Measurements from ENCODE around the gene COPB1. TPM values are rescaled to one million over a fixed set of nuclear protein-coding genes. Genes with fewer than 3 reads are reported as not detected.

The COPB1 gene
- total RNA-seq, 1 experiment from 2014 or later, result 215 TPM

DNA sequence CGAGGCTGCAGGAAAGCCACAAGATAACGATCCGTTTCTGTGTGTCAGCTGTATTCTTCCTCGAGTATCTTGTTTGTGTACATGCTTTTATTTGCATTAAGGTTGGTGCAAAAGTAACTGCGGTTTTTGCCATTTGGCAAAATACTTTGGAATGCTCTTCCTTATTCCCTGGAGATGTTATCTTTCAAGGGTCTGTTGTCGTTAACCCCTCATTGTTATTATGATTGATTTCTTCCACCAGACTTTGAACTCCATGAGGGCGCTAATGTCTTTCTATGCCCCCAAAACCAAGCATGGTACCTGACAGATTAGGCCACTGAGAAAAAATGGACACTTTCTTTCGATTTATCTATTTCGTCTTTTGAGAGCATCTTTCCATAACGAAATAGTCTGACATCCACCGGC lies 21.1 kb upstream of the COPB1 start:
- DNase-seq (ENCODE audit: low read depth, low spot score), result no peak
- in situ Hi-C loops (cut with HindIII; ENCODE audit: low pct_unique_long_range_greater_than_20kb, low sequenced_read_pairs), result no loop called here

DNA sequence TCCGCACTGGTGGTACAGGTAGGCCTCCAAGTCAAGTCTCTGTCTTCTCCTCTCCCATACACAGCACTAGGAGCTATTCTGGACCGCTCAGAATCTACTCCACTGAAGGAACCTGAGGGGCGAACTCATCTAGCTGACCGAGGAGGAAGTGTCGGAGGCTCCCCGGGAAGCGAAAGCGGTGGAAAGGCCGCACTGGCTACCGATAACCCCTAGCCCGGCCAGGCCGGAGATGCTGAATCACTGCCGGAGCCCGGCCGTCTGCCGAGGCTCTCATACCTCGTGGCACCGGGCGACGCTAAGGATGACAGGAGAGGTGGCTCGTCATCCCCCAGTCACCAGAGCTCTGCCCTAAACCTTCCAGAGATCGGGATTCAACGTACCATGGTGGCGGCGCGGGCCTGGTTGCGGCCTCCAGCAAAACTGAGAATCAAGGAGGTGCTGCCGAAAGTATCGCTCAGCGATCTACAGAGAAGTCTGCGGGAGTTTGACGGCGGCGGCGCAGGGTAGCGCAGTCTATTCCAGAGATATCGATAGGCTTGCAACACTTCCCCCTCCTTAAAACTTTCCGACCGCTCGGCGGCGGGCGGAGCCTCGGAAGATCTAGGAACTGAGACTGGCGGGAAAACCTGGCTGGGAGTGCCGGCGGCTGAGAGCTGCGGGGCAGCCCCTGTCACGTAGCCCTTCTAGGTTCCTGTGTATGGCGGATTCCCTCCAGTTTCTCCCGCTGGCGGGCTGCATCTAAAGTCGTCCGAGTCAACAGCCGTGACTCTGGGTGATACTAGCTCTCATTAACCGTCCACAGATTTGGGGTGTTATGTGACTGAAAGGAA lies 20.5 kb upstream of the COPB1 start, which contains the start of gene PSMA1:
Gene PSMA1 (minus strand): TSS at position 470 of the 830 bp plus-strand sequence. CDS start 87 bp downstream, at position 383.
- DNase-seq (ENCODE audit: low read depth, low spot score), result peak; percentile 95
- in situ Hi-C loops (cut with HindIII; ENCODE audit: low pct_unique_long_range_greater_than_20kb, low sequenced_read_pairs), result no loop called here

- in situ Hi-C loops (cut with HindIII; ENCODE audit: low pct_unique_long_range_greater_than_20kb, low sequenced_read_pairs), result no loop called here
- DNase-seq (ENCODE audit: low read depth, low spot score), result no peak
Measured at GRCh38 chr11:14519597-14519916, 19.9 kb upstream of the COPB1 start.

DNA sequence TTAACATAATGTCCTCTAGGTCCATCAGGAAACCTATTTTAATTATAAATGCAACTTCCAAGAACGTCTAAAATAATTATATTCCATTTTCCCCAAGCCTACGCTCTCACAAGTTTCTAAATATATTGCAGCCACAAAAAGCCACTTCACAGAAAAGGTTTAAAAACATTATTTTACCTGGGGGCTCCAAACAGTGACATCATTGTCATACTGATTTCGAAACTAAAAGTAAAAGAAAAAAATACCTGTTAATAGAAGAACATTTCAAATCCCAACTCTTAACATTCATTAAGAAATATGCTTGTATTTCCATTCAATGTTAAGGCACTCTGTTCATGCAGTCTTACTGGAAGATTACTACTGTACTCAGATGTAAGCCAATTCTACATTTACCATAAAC lies 19.2 kb upstream of the COPB1 start:
- no peak for DNase-seq (ENCODE audit: low read depth, low spot score)
- in situ Hi-C loops (cut with HindIII; ENCODE audit: low pct_unique_long_range_greater_than_20kb, low sequenced_read_pairs), result no loop called here

- DNase-seq (ENCODE audit: low read depth, low spot score), result no peak
- in situ Hi-C loops (cut with HindIII; ENCODE audit: low pct_unique_long_range_greater_than_20kb, low sequenced_read_pairs), result no loop called here
Measured at GRCh38 chr11:14513800-14514199, 14.2 kb upstream of the COPB1 start.

GRCh38 chr11:14506532-14506931 lies 6.9 kb upstream of the COPB1 start:
- in situ Hi-C loops (cut with HindIII; ENCODE audit: low pct_unique_long_range_greater_than_20kb, low sequenced_read_pairs), result no loop called here
- DNase-seq (ENCODE audit: low read depth, low spot score), result no peak

DNA sequence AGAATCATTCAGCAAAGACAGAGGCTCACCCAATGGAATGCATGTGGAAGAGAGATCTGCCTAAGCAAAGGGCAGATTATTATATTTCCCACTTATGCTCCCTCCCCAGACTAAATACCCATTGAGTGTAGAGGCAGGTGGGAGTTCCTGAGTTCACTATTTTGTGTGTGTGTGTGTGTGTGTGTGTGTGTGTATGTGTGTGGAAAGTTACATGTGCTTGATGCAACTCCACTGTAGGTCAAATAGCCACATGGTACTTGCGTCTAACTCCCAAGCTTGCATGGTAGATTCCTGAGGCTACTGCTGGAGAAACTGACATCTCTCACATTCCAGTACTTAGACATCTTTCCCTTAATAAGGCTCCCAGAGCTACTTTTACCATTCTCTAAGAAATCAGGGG lies 3.4 kb upstream of the COPB1 start:
- in situ Hi-C loops (cut with HindIII; ENCODE audit: low pct_unique_long_range_greater_than_20kb, low sequenced_read_pairs), result no loop called here
- no peak for DNase-seq (ENCODE audit: low read depth, low spot score)

- DNase-seq (ENCODE audit: low read depth, low spot score), result no peak
- in situ Hi-C loops (cut with HindIII; ENCODE audit: low pct_unique_long_range_greater_than_20kb, low sequenced_read_pairs), result no loop called here
Measured at GRCh38 chr11:14502039-14502438, 2.4 kb upstream of the COPB1 start.

- in situ Hi-C loops (cut with HindIII; ENCODE audit: low pct_unique_long_range_greater_than_20kb, low sequenced_read_pairs), result no loop called here
- peak; percentile 57 for DNase-seq (ENCODE audit: low read depth, low spot score)
Measured at GRCh38 chr11:14500181-14500651, 605 bp upstream of the COPB1 start.

DNA sequence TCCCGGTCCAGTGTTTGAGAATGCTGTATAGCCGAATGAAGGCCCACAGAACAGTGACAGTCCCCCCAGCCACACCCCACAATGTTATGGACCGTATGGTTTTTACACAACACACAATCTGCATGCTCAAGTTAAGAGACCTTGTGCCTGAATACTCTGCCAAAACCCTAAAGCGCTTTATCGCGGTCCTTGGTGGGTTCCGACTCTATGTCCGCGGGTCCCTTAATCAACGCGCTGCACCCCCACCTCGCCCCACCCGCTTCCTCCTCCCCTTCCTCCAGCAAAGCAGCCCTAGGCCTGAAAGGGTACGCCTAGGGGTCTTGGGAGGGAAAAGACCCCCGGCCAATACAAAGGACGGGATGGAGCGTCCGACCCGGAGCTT lies 442 bp downstream of the COPB1 start:
- DNase-seq (ENCODE audit: low read depth, low spot score), result no peak
- in situ Hi-C loops (cut with HindIII; ENCODE audit: low pct_unique_long_range_greater_than_20kb, low sequenced_read_pairs), result no loop called here

DNA sequence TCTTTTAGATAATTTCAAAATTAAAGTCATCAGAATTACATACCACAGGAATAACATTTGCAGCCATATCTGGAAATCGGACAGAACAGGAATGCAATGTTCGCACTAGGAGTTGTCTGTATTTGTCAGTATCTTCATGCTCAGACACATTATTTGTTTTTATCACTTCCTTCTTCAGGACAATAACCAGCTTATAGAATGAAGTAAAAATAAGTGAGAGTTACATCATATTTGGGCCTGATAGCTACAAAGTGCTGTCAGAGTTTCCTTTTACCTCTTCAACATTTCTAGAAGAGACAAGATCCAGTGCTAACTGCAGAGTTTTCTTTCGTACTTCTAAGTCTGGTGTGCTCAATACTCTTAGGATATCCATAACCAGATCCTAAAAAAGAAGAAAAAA lies 18.9 kb downstream of the COPB1 start:
- no peak for DNase-seq (ENCODE audit: low read depth, low spot score)
- in situ Hi-C loops (cut with HindIII; ENCODE audit: low pct_unique_long_range_greater_than_20kb, low sequenced_read_pairs), result no loop called here

GRCh38 chr11:14471127-14471526 lies 28.5 kb downstream of the COPB1 start:
- in situ Hi-C loops (cut with HindIII; ENCODE audit: low pct_unique_long_range_greater_than_20kb, low sequenced_read_pairs), result no loop called here

GRCh38 chr11:14463623-14464022 lies 36.0 kb downstream of the COPB1 start:
- in situ Hi-C loops (cut with HindIII; ENCODE audit: low pct_unique_long_range_greater_than_20kb, low sequenced_read_pairs), result no loop called here
- DNase-seq (ENCODE audit: low read depth, low spot score), result no peak

More at GRCh38 chr11:14471127-14471526, 28.5 kb downstream of the COPB1 start:
- no peak for DNase-seq (ENCODE audit: low read depth, low spot score)

GRCh38 chr11:14460147-14460546 lies 39.5 kb downstream of the COPB1 start:
- in situ Hi-C loops (cut with HindIII; ENCODE audit: low pct_unique_long_range_greater_than_20kb, low sequenced_read_pairs), result no loop called here

GRCh38 chr11:14458377-14458776 lies 41.2 kb downstream of the COPB1 start:
- in situ Hi-C loops (cut with HindIII; ENCODE audit: low pct_unique_long_range_greater_than_20kb, low sequenced_read_pairs), result no loop called here
- DNase-seq (ENCODE audit: low read depth, low spot score), result no peak

More at GRCh38 chr11:14460147-14460546, 39.5 kb downstream of the COPB1 start:
- DNase-seq (ENCODE audit: low read depth, low spot score), result no peak

DNA sequence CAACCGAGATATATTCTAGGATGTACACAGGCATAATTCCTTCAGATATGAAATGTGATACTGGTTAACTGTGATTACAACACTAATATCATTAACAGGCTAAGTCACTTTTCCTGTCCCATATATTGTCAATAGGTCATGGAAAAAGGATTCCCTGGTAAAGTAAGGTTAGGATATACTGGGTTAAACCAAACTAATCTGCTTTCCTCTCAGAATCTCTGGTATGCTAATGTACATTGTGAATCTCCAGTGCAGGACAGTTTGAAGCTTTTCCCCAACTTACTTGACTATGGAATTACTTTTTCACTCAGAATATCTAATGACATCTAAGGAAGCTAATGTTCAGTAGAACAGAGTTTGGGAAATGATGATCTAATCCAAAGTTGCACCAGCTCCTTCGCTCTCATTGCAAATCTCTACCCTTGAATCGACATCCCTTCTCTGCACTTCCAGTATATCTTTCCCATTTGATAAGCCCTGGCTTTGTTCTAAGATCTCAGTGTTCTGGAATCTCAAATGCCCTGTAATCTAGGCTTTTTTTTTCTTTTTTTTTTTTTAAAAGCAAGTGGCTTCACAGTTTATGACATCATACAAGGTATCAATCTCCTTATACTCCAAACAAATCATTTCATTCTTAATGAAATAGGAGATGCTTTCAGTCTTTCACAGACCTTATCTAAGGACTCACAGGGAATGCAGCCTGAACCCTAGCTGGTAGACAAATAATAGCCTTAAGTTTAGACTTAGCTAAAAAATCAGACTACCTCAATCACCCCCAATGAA lies 43.8 kb downstream of the COPB1 start:
- DNase-seq (ENCODE audit: low read depth, low spot score), result no peak
- in situ Hi-C loops (cut with HindIII; ENCODE audit: low pct_unique_long_range_greater_than_20kb, low sequenced_read_pairs), result no loop called here

GRCh38 chr11:14454861-14455632 lies 44.6 kb downstream of the COPB1 start:
- in situ Hi-C loops (cut with HindIII; ENCODE audit: low pct_unique_long_range_greater_than_20kb, low sequenced_read_pairs), result no loop called here
- DNase-seq (ENCODE audit: low read depth, low spot score), result peak; percentile 49

DNA sequence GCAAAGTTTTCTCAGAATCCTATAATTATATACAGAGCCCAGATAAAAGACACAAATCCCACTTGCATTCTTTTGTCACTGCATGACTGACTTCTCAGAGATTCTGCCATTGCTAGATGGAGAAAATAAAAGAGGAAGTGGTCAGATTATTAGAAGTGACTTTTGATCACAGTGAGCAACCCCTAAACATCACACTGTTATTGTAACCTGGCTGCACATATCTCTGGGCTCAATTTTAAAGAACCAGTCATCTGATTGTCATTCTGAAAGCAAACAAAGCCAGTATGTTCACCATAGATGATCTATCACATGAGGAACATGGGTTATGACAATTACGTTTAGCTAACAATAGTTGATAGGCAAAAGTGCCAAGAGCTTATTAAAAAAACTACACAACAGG lies 47.8 kb downstream of the COPB1 start:
- in situ Hi-C loops (cut with HindIII; ENCODE audit: low pct_unique_long_range_greater_than_20kb, low sequenced_read_pairs), result no loop called here
- no peak for DNase-seq (ENCODE audit: low read depth, low spot score)

Measured in SK-MEL-5 (cell line).